GM12878 (cell line): ENCODE measurements around the gene CTSF. TPM values are rescaled to one million over a fixed set of nuclear protein-coding genes. Genes with fewer than 3 reads are reported as not detected.

ENCODE experiments used
- ATAC-seq: fragments of 200-7000 bp; cut with Tn5 transposase; 3 replicates; pipeline ENCODE4 v1.9.1; 2020; ENCODE audit warnings: mild to moderate bottlenecking, moderate library complexity
- BruUV-seq: library from RNA; stranded (reverse); fragments of 400-500 nt; replicated peaks from 2 replicates; lab custom pipeline; 2021; lab: Mats Ljungman, UMichigan
- CTCF ChIA-PET: fragments of 300-600 bp; sonication (Branson Sonifier 250); formaldehyde crosslinking; extraction: SDS; loops from one replicate; lab custom pipeline; 2021; ENCODE audit warnings: inconsistent platforms; lab: Yijun Ruan, JAX
- POLR2A ChIA-PET: fragments of 350-600 bp; formaldehyde crosslinking; extraction: SDS; loops from one replicate; lab custom pipeline; 2021; ENCODE audit warnings: inconsistent platforms; lab: Charles Lee
- RAD21 ChIA-PET: fragments of 300-600 bp; sonication (Branson Sonifier 250); formaldehyde crosslinking; loops from one replicate; lab custom pipeline; 2023; ENCODE audit warnings: antibody characterized with exemption; ENCODE audit not compliant: unreplicated experiment; lab: Charles Lee
- SMC1A ChIA-PET: fragments of 300-600 bp; sonication (Branson Sonifier 250); formaldehyde crosslinking; loops from one replicate; lab custom pipeline; 2023; ENCODE audit not compliant: unreplicated experiment, uncharacterized antibody; lab: Charles Lee
- DNase-seq: peaks from one replicate; pipeline ENCODE4 v3.0.0-alpha.2; 2011; ENCODE audit warnings: low read depth, low spot score
- FAIRE-seq: peaks from 3 replicates; lab custom pipeline; 2011; peaks lifted over from hg19 to GRCh38; lab: Jason Lieb, UNC
- H2AFZ ChIP-seq: 2 replicates; pipeline ENCODE4 v1.6.0; 2011; ENCODE audit warnings: low read depth, low read length, control low read depth; ENCODE audit not compliant: control insufficient read depth
- H3K27ac ChIP-seq: 2 replicates; pipeline ENCODE4 v1.5.1; 2011; ENCODE audit warnings: control low read depth; ENCODE audit not compliant: control insufficient read depth, insufficient read depth
- H3K27me3 ChIP-seq, 2 experiments: replicated peaks in 1 of 2; 2 replicates each; pipeline versions ENCODE4 v1.6.0 to v1.6.1; 2011; ENCODE audit warnings: low read length in 1 of 2; ENCODE audit not compliant: control insufficient read depth in 2 of 2, insufficient read depth in 2 of 2
- H3K36me3 ChIP-seq, 2 experiments: 2 replicates each; pipeline ENCODE4 v1.5.1; 2011; ENCODE audit warnings: low read length in 1 of 2; ENCODE audit not compliant: control insufficient read depth in 2 of 2, insufficient read depth in 2 of 2
- H3K4me1 ChIP-seq: 2 replicates; pipeline ENCODE4 v1.6.1; 2011; ENCODE audit warnings: mild to moderate bottlenecking, low read length, moderate library complexity, mixed read lengths; ENCODE audit not compliant: control insufficient read depth, insufficient read depth
- H3K4me2 ChIP-seq: 2 replicates; pipeline ENCODE4 v1.6.0; 2011; ENCODE audit warnings: control low read depth; ENCODE audit not compliant: control insufficient read depth, insufficient read depth
- H3K4me3 ChIP-seq: fragments of 200-600 bp; sonication (generic); 2 replicates; pipeline ENCODE4 v1.5.1; 2016
- H3K79me2 ChIP-seq: 2 replicates; pipeline ENCODE4 v1.6.0; 2011; ENCODE audit warnings: low read length; ENCODE audit not compliant: control insufficient read depth, insufficient read depth
- H3K9ac ChIP-seq: 2 replicates; pipeline ENCODE4 v1.8.0; 2011; ENCODE audit warnings: low read length, control low read depth, mixed read lengths; ENCODE audit not compliant: control insufficient read depth, insufficient read depth
- H3K9me3 ChIP-seq: replicated peaks from 3 replicates; pipeline ENCODE4 v1.5.1; 2011; ENCODE audit warnings: mild to moderate bottlenecking, low read length; ENCODE audit not compliant: control insufficient read depth, insufficient read depth
- H4K20me1 ChIP-seq: 2 replicates; pipeline ENCODE4 v1.6.0; 2011; ENCODE audit not compliant: control insufficient read depth, insufficient read depth
- CBX5 ChIP-seq: sonication (generic); IDR thresholded peaks from 2 replicates; pipeline ENCODE4 v1.6.1; 2016; ENCODE audit warnings: low read depth, moderate library complexity, mild to moderate bottlenecking, inconsistent platforms
- CHD4 ChIP-seq: fragments of 200-600 bp; sonication (generic); IDR thresholded peaks from 2 replicates; pipeline ENCODE4 v1.6.1; 2016; ENCODE audit warnings: mild to moderate bottlenecking
- EP300 ChIP-seq, 2 experiments: fragments of 150-350 bp in 1 of 2; IDR thresholded peaks; 2 replicates each; pipeline ENCODE4 v1.6.1; 2011 to 2012; ENCODE audit warnings: low read depth in 2 of 2, low read length in 2 of 2, borderline replicate concordance in 1 of 2, improper control_type of control experiment in 1 of 2, inconsistent platforms in 1 of 2; ENCODE audit not compliant: control insufficient read depth in 1 of 2
- ESRRA ChIP-seq: IDR thresholded peaks from 2 replicates; pipeline ENCODE4 v1.6.1; 2012; ENCODE audit warnings: mild to moderate bottlenecking, low read length, improper control_type of control experiment
- IKZF1 ChIP-seq: fragments of 450-650 bp; conservative IDR thresholded peaks from 2 replicates; pipeline ENCODE4 v1.6.1; 2017; ENCODE audit warnings: antibody characterized with exemption, mild to moderate bottlenecking
- JUNB ChIP-seq: IDR thresholded peaks from 2 replicates; pipeline ENCODE4 v1.6.1; 2016; ENCODE audit warnings: antibody characterized with exemption, mild to moderate bottlenecking
- LARP7 ChIP-seq: fragments of 450-650 bp; IDR thresholded peaks from 2 replicates; pipeline ENCODE4 v1.6.1; 2017; ENCODE audit warnings: mild to moderate bottlenecking
- MTA2 ChIP-seq: fragments of 450-650 bp; IDR thresholded peaks from 2 replicates; pipeline ENCODE4 v1.6.1; 2016; ENCODE audit warnings: low read depth, mild to moderate bottlenecking, moderate library complexity
- MXI1 ChIP-seq: fragments of 150-350 bp; IDR thresholded peaks from 2 replicates; pipeline ENCODE4 v1.6.1; 2011; ENCODE audit warnings: low read depth, mild to moderate bottlenecking, inconsistent platforms, low read length, improper control_type of control experiment
- NFIC ChIP-seq: IDR thresholded peaks from 2 replicates; pipeline ENCODE4 v1.6.1; 2012; ENCODE audit warnings: low read depth, mild to moderate bottlenecking, inconsistent platforms, low read length, moderate library complexity
- NR2F1 ChIP-seq: fragments of 450-650 bp; conservative IDR thresholded peaks from 2 replicates; pipeline ENCODE4 v1.6.1; 2017; ENCODE audit warnings: mild to moderate bottlenecking
- POLR2AphosphoS5 ChIP-seq: IDR thresholded peaks from 2 replicates; pipeline ENCODE4 v1.6.1; 2011; ENCODE audit warnings: mild to moderate bottlenecking, low read length, inconsistent platforms
- POU2F2 ChIP-seq: IDR thresholded peaks from 3 replicates; pipeline ENCODE4 v1.6.1; 2011; ENCODE audit warnings: low read depth, mild to moderate bottlenecking, low read length, borderline replicate concordance
- RAD51 ChIP-seq: fragments of 450-650 bp; IDR thresholded peaks from 2 replicates; pipeline ENCODE4 v1.6.1; 2016; ENCODE audit warnings: moderate library complexity, mild to moderate bottlenecking, inconsistent platforms
- RCOR1 ChIP-seq: conservative IDR thresholded peaks from 2 replicates; pipeline ENCODE4 v1.6.1; 2012; ENCODE audit warnings: low read depth, low read length, improper control_type of control experiment
- RUNX3 ChIP-seq: IDR thresholded peaks from 2 replicates; pipeline ENCODE4 v1.6.1; 2012; ENCODE audit warnings: low read length, inconsistent platforms
- SMAD5 ChIP-seq: IDR thresholded peaks from 2 replicates; pipeline ENCODE4 v1.6.1; 2016; ENCODE audit warnings: antibody characterized with exemption, low read depth
- SREBF1 ChIP-seq: IDR thresholded peaks from 2 replicates; pipeline ENCODE4 v1.6.1; 2012; ENCODE audit warnings: mild to moderate bottlenecking, low read length
- TCF3 ChIP-seq: IDR thresholded peaks from 2 replicates; pipeline ENCODE4 v1.6.1; 2012; ENCODE audit warnings: low read depth, mild to moderate bottlenecking, low read length, borderline replicate concordance; ENCODE audit not compliant: insufficient read depth
- ZNF687 ChIP-seq: fragments of 450-650 bp; IDR thresholded peaks from 2 replicates; pipeline ENCODE4 v1.6.1; 2017; ENCODE audit warnings: mild to moderate bottlenecking, moderate library complexity
- WGBS: methylation state at CpG from one replicate; pipeline ENCODE4 v1.1.6; 2016; ENCODE audit warnings: low lambda C conversion rate; ENCODE audit not compliant: insufficient replicate concordance, insufficient coverage; ENCODE audit errors: missing lambda C conversion rate; 5-methylcytosine and 5-hydroxymethylcytosine counted together
- in situ Hi-C: fragments of 300-500 bp; cut with MboI; formaldehyde crosslinking; loops from 9 replicates; pipeline ENCODE4 v1.14.3; 2018; ENCODE audit warnings: mixed read lengths
- intact Hi-C: fragments of 100-400 bp; cut with micrococcal nuclease; formaldehyde crosslinking; loops from one replicate; pipeline ENCODE4 v1.14.2; 2022; ENCODE audit not compliant: unreplicated experiment
- polyA plus RNA-seq, 11 experiments: library from polyadenylated mRNA; depleted of rRNA in 4 of 11; unstranded in 6 of 11; stranded (reverse) in 5 of 11; fragments of >200 nt; fragmentation: Nextera tagmentation in 4 of 11; fragmentation: Illumina TruSeq in 1 of 11; extraction: Ambion mirVana in 4 of 11; extraction: Trizol in 1 of 11; gene quantifications; 1 replicate in 1 of 11; 2 replicates in 10 of 11; pipeline versions ENCODE4 v1.2.1 to v1.2.3, GENCODE V29; 2011 to 2016; ENCODE audit warnings: inconsistent platforms in 2 of 11, missing spikeins in 2 of 11, low read depth in 1 of 11
- total RNA-seq, 4 experiments: library from RNA; depleted of rRNA in 3 of 4; stranded (reverse); fragments of >200 nt in 3 of 4; fragmentation: Illumina TruSeq in 1 of 4; extraction: Trizol in 1 of 4; gene quantifications; 2 replicates each; pipeline versions ENCODE4 v1.2.1 to v1.2.3, GENCODE V29; 2013 to 2021

The CTSF gene
- total and polyA plus RNA-seq, 10 of the 15 experiments (the other 5 are each of a cell fraction or from before 2014, with no cell fraction given), result 0.11 to 0.41 (median 0.26) TPM; not detected in 4

- ATAC-seq, result no peak
Measured at GRCh38 chr11:66532784-66533183, 35.6 kb downstream of the CTSF start.

More at GRCh38 chr11:66532784-66533183, 35.6 kb downstream of the CTSF start:
- TF ChIP-seq POU2F2 (no peak), MTA2 (no peak), IKZF1 (no peak), RUNX3 (no peak), POLR2AphosphoS5 (no peak), ESRRA (no peak), RAD51 (no peak), TCF3 (no peak), RCOR1 (no peak), SMAD5 (no peak), CHD4 (no peak), CBX5 (no peak), ZNF687 (no peak), EP300 (IDR thresholded peaks at IDR 0.05; ENCODE audit: borderline replicate concordance in 1 of 2, control insufficient read depth in 1 of 2, low read depth in 2 of 2, low read length in 2 of 2) (no peak), NR2F1 (no peak), JUNB (no peak), LARP7 (no peak), MXI1 (no peak), NFIC (no peak), SREBF1 (no peak)
- TF ChIP-seq, all 136 proteins: peak for 0
- CTCF ChIA-PET, result no interaction called here
- H4K20me1 ChIP-seq, result no peaks in the 10 kb centered on the region
- no peaks in the 10 kb centered on the region for H3K79me2 ChIP-seq
- no TSS peak for BruUV-seq
- FAIRE-seq (no peak), DNase-seq (no peak)
- RAD21 ChIA-PET, result interaction anchor here (0.6 kb wide), 1 partner anchor 244 kb away, joined by 3 read pairs; the partner anchor contains the start of gene YIF1A
- SMC1A ChIA-PET, result no interaction called here
- intact Hi-C loops (no loop called here), in situ Hi-C loops (no loop called here)
- H2AFZ ChIP-seq, result no peak overlapping the region
- no peaks in the 10 kb centered on the region for H3K4me1 ChIP-seq
- no peaks in the 10 kb centered on the region for H3K9me3 ChIP-seq
- H3K4me3 ChIP-seq, result no peak overlapping the region
- no peaks in the 10 kb centered on the region for H3K36me3 ChIP-seq
- H3K9ac ChIP-seq, result no peak overlapping the region
- H3K4me2 ChIP-seq, result no peak overlapping the region
- H3K27me3 ChIP-seq, result no peaks in the 10 kb centered on the region
- no peak overlapping the region for H3K27ac ChIP-seq
- POLR2A ChIA-PET, result interaction anchor here (0.5 to 1.4 kb wide), 2 partner anchors 13 to 1788 kb away, joined by 3 read pairs; partner anchors contain the start of genes ACTN3 and ZDHHC24
- WGBS, result 68% methylated on average over 6 of the region's 6 CpGs
